Heart left ventricle (tissue), 16 donors: Measurements from ENCODE around the gene RTN1. TPM values are rescaled to one million over a fixed set of nuclear protein-coding genes. Genes with fewer than 3 reads are reported as not detected.

Experiments used
- ATAC-seq, 4 donors: fragments of 200-7000 bp; cut with Tn5 transposase; one replicate each; pipeline ENCODE4 v1.9.1; 2020 to 2022; ENCODE audit warnings: moderate library complexity in 4 of 4, mild to moderate bottlenecking in 3 of 4, moderate number of reproducible peaks in 1 of 4
- DNase-seq, 5 donors: peaks; one replicate each; pipeline ENCODE4 v3.0.0-alpha.2; 2020
- H3K27ac ChIP-seq, 12 donors: fragments of 200-600 bp; sonication (generic) in 4 of 12; one replicate each; pipeline versions ENCODE4 v1.5.0 to v1.8.0; 2016 to 2022; ENCODE audit warnings: mild to moderate bottlenecking in 2 of 12
- H3K27me3 ChIP-seq, 9 donors: fragments of 200-600 bp; sonication (generic) in 2 of 9; one replicate each; pipeline versions ENCODE4 v1.5.1 to v1.8.0; 2016 to 2022; ENCODE audit warnings: mild to moderate bottlenecking in 3 of 9
- H3K36me3 ChIP-seq, 9 donors: fragments of 200-600 bp; sonication (generic) in 2 of 9; one replicate each; pipeline versions ENCODE4 v1.5.0 to v1.8.0; 2018 to 2022; ENCODE audit warnings: mild to moderate bottlenecking in 2 of 9
- H3K4me1 ChIP-seq, 12 donors: fragments of 200-600 bp; sonication (generic) in 4 of 12; one replicate each; pipeline versions ENCODE4 v1.5.0 to v1.8.0; 2016 to 2022; ENCODE audit warnings: mild to moderate bottlenecking in 3 of 12
- H3K4me3 ChIP-seq, 12 donors: fragments of 200-600 bp; sonication (generic) in 4 of 12; one replicate each; pipeline versions ENCODE4 v1.5.0 to v1.8.0; 2017 to 2022; ENCODE audit warnings: mild to moderate bottlenecking in 9 of 12, moderate library complexity in 4 of 12
- H3K9me3 ChIP-seq, 12 donors: fragments of 200-600 bp; sonication (generic) in 4 of 12; one replicate each; pipeline versions ENCODE4 v1.5.0 to v1.8.0; 2016 to 2022; ENCODE audit warnings: mild to moderate bottlenecking in 1 of 12
- CTCF ChIP-seq, 12 donors: fragments of 200-600 bp; sonication (generic) in 4 of 12; IDR thresholded peaks; one replicate each; pipeline versions ENCODE4 v1.5.0 to v1.8.0; 2018 to 2022; ENCODE audit warnings: antibody characterized with exemption in 12 of 12, mild to moderate bottlenecking in 5 of 12
- POLR2A ChIP-seq, 2 donors: fragments of 450-650 bp; IDR thresholded peaks; one replicate each; pipeline ENCODE4 v1.6.1; 2017; ENCODE audit warnings: antibody characterized with exemption in 2 of 2, mild to moderate bottlenecking in 2 of 2, moderate library complexity in 2 of 2
- WGBS, 4 donors: extraction: QIAGEN DNeasy Blood & Tissue Kit in 2 of 4; methylation state at CpG; one replicate each; pipeline versions ENCODE4 v1.1.5 to v1.1.7; 2013 to 2018; 5-methylcytosine and 5-hydroxymethylcytosine counted together
- intact Hi-C, 10 donors: fragments of 100-400 bp; cut with DNase I; formaldehyde crosslinking; loops; one replicate each; pipeline versions ENCODE4 v1.11.1 to v1.14.2; 2022
- polyA plus RNA-seq, 2 donors: library from polyadenylated mRNA; stranded (reverse); fragments of 200-250 nt; gene quantifications; one replicate each; pipeline ENCODE4 v1.2.3, GENCODE V29; 2013
- total RNA-seq, 9 donors: library from RNA; depleted of rRNA in 2 of 9; stranded (reverse); fragments of >200 nt in 2 of 9; fragmentation: NEBNext Ultra II Directional in 3 of 9; extraction: Animal tissue kit (Norgen Biotek cat#: 25700) in 3 of 9; gene quantifications; one replicate each; pipeline versions ENCODE4 v1.1.0 to v1.2.4, GENCODE V29; 2016 to 2023
- donor health status: ischemic (EF 13 %, LVEDD 7.1; RV severe dilation, severe dysfunction).
- donor health status: healthy with polysubstance abuse.
- donor health status: DM: no; HTN: yes; CAD: no.
- donor health status: DM: no; HTN: no; CAD: no.
- donor health status: ischemic (EF 25% LVEDD 6.9; RV normal size, moderate dysfunction).
- donor health status: ischemic (EF 25% LVEDD 5.7; RV mildly dilated, moderate dysfunction).
- donor health status: healthy.
- donor health status: DM: yes; HTN: yes; CAD: no.
- donor health status: ischemic (EF 35%, LVEDD 5.7; RV mildly dilated, moderate dysfunction).
- donor health status: nonischemic (EF 11% LVEDD 7.7; RV severe dilation, severe dysfunction).
- donor health status: DM: yes; HTN: yes; CAD: no.
- donor health status: PGD.
- donor health status: ischemic (EF 29% LVEDD 5.4; RV normal size, mild dysfunction).
- donor health status: nonischemic (EF 23%, LVEDD 6.1; RV moderate dilation, normal function).

Gene RTN1
- total and polyA plus RNA-seq, 11 donors = 0.15 to 8.4 (median 0.90) TPM

DNA sequence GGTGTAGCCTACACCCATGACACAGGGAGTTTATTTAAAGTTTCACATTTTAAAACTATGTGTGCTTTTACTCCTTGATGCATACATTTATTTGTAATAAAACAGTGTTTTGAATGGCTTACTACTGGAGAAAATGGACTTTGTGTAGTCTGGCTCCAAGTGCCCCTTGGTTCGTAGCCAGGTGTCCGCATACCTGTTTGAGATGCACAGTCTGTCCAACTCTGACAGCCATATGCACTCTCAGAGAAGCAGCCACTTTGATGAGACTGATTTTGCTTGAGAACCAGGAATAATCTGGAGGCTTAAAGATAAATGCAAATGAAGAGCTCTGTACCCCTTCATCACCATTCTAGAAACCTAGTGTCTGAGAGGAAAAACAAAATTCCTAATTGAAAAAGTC, 24.0 kb downstream of the RTN1 start:
- Histone ChIP-seq H3K36me3 (no peaks in the 10 kb centered on the region), H3K27ac (no peak overlapping the region), H3K4me1 (peaks cover 0 to 25% (median 0%) of the 10 kb centered on the region in 12 donors), H3K9me3 (no peaks in the 10 kb centered on the region), H3K4me3 (no peak overlapping the region), H3K27me3 (no peaks in the 10 kb centered on the region)
- intact Hi-C loops = no loop called here
- no peak for ATAC-seq
- TF ChIP-seq CTCF (IDR thresholded peaks at IDR 0.05) (no peak), POLR2A (IDR thresholded peaks at IDR 0.05) (no peak)
- no peak for DNase-seq
- WGBS, 4 donors = 83 to 98% (median 92%) methylated on average over 2 of the region's 2 CpGs

- no peak for ATAC-seq
- WGBS, 4 donors = 49 to 78% (median 65%) methylated on average over 3 of the region's 3 CpGs
- no peak for TF ChIP-seq POLR2A (IDR thresholded peaks at IDR 0.05)
- no peak for TF ChIP-seq CTCF (IDR thresholded peaks at IDR 0.05)
Measured at GRCh38 chr14:59845245-59845644, 25.3 kb downstream of the RTN1 start.

GRCh38 chr14:59844186-59844812, 26.3 kb downstream of the RTN1 start:
- ATAC-seq (no peak), DNase-seq (no peak)
- Histone ChIP-seq H3K4me1 (peaks cover 0 to 10% (median 0%) of the 10 kb centered on the region in 12 donors), H3K27me3 (no peaks in the 10 kb centered on the region), H3K36me3 (no peaks in the 10 kb centered on the region), H3K9me3 (no peaks in the 10 kb centered on the region), H3K27ac (no peak overlapping the region), H3K4me3 (no peak overlapping the region)
- no peak for TF ChIP-seq CTCF (IDR thresholded peaks at IDR 0.05)
- TF ChIP-seq POLR2A (IDR thresholded peaks at IDR 0.05) = no peak
- intact Hi-C loops = no loop called here
- 79 to 89% (median 84%) methylated on average over 8 of the region's 8 CpGs for WGBS, 4 donors

More at GRCh38 chr14:59845245-59845644, 25.3 kb downstream of the RTN1 start:
- no peak overlapping the region for H3K4me3 ChIP-seq
- no peak for DNase-seq
- H3K4me1 ChIP-seq = peaks cover 0 to 13% (median 0%) of the 10 kb centered on the region in 12 donors
- H3K36me3 ChIP-seq = no peaks in the 10 kb centered on the region
- H3K9me3 ChIP-seq = no peaks in the 10 kb centered on the region
- H3K27me3 ChIP-seq = no peaks in the 10 kb centered on the region
- H3K27ac ChIP-seq = no peak overlapping the region
- intact Hi-C loops = no loop called here

- no peaks in the 10 kb centered on the region for H3K36me3 ChIP-seq
- H3K27me3 ChIP-seq = peaks cover 0 to 11% (median 0%) of the 10 kb centered on the region in 9 donors
- no peak for DNase-seq
- H3K27ac ChIP-seq = no peak overlapping the region
- ATAC-seq = no peak
- 52 to 68% (median 57%) methylated on average over 3 of the region's 3 CpGs for WGBS, 4 donors
- no peaks in the 10 kb centered on the region for H3K4me1 ChIP-seq
- no peaks in the 10 kb centered on the region for H3K9me3 ChIP-seq
- H3K4me3 ChIP-seq = no peak overlapping the region
- no peak for TF ChIP-seq POLR2A (IDR thresholded peaks at IDR 0.05)
- TF ChIP-seq CTCF (IDR thresholded peaks at IDR 0.05) = no peak
- intact Hi-C loops = no loop called here
Measured at GRCh38 chr14:59836116-59836515, 34.5 kb downstream of the RTN1 start.
